ENCODE results near the gene FOXO1.

The FOXO1 gene

DNA sequence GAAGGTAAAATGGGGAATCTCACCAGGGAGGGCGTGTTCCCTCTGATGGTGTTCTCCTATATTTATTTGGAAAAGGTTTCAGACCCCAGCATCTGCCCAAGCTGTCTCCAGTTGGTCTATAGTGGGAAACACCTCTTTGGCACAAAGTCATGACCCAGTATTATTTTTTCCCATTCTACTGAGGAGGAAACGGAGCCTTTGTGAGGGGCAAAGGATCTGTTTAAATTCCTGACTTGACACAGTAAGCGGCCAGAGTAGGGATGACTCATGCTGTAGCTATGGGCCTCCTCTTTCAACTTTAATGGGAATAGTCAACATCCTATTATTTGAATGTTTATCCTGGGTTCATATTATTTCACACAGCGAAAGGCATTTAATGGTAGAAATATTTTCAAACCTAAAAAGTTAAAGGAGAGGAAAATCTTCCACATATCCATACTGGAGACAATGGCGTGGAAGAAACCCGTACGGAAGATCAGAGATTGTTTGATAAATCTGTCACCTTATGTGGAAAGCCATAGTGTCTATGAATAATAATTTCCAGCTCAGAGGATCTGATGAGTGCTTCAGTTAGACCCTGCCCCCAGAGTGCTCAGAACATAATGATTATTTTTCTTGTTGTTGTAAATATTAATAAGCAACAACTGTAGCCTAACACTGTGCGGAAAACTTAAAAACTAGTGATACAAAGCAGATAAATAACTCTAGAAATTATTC, 126.0 kb downstream of the FOXO1 start:
- no peak overlapping the region for H3K4me3 ChIP-seq (ENCODE audit: low read depth, low read length)
- no peak for TF ChIP-seq MYC (IDR thresholded peaks at IDR 0.05; ENCODE audit: low read depth, low read length)
- TF ChIP-seq, protein P1, sequence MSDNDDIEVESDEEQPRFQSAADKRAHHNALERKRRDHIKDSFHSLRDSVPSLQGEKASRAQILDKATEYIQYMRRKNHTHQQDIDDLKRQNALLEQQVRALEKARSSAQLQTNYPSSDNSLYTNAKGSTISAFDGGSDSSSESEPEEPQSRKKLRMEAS (IDR thresholded peaks at IDR 0.05; ENCODE audit: low read depth, low read length): no peak
- no peak for TF ChIP-seq POLR2A (IDR thresholded peaks at IDR 0.05; ENCODE audit: extremely low read depth, insufficient read length)
- TF ChIP-seq, protein P2, sequence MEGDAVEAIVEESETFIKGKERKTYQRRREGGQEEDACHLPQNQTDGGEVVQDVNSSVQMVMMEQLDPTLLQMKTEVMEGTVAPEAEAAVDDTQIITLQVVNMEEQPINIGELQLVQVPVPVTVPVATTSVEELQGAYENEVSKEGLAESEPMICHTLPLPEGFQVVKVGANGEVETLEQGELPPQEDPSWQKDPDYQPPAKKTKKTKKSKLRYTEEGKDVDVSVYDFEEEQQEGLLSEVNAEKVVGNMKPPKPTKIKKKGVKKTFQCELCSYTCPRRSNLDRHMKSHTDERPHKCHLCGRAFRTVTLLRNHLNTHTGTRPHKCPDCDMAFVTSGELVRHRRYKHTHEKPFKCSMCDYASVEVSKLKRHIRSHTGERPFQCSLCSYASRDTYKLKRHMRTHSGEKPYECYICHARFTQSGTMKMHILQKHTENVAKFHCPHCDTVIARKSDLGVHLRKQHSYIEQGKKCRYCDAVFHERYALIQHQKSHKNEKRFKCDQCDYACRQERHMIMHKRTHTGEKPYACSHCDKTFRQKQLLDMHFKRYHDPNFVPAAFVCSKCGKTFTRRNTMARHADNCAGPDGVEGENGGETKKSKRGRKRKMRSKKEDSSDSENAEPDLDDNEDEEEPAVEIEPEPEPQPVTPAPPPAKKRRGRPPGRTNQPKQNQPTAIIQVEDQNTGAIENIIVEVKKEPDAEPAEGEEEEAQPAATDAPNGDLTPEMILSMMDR (IDR thresholded peaks at IDR 0.05; ENCODE audit: low read depth, low read length): no peak
- no peak for DNase-seq (ENCODE audit: low read depth)

DNA sequence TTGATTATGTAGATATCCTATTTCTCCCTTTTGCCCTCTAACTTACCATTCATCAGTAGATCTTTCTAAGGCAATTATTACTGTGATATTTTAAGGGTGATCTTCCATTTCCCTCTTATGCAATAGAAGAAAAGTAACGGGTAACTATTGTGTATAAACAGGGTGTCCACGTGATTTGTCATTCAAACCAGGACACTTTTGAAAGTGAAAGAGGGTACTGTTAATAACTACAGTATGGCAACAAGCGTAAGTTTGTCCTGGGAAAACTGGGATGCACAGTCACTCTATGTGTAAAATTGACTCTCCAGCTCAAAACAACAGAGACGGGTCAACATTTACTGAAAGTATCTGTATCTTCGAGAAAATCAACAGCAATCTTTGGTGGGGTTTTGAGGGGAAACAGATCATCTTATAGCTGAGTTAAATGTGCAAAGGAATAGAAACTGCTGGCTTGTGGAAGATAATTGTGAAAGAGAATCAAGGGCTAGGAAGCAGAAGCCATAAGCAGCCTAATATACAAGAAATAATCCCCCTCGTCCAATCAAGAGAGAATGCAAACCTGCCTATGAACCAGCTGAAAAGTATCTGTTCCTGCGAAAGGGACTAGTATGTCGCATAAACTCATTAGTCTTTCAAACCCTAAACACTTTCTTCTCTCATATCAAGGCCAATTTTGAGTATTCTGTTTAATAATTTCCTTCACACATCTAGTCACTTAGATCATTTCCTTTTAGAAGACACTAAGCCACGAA, 126.7 kb downstream of the FOXO1 start:
- no peak for DNase-seq (ENCODE audit: low read depth)
- no peak overlapping the region for H3K4me3 ChIP-seq (ENCODE audit: low read depth, low read length)
- TF ChIP-seq, protein P2 (IDR thresholded peaks at IDR 0.05; ENCODE audit: low read depth, low read length): no peak
- TF ChIP-seq POLR2A (IDR thresholded peaks at IDR 0.05; ENCODE audit: extremely low read depth, insufficient read length): no peak
- TF ChIP-seq, protein P1 (IDR thresholded peaks at IDR 0.05; ENCODE audit: low read depth, low read length): no peak
- TF ChIP-seq MYC (IDR thresholded peaks at IDR 0.05; ENCODE audit: low read depth, low read length): no peak

DNA sequence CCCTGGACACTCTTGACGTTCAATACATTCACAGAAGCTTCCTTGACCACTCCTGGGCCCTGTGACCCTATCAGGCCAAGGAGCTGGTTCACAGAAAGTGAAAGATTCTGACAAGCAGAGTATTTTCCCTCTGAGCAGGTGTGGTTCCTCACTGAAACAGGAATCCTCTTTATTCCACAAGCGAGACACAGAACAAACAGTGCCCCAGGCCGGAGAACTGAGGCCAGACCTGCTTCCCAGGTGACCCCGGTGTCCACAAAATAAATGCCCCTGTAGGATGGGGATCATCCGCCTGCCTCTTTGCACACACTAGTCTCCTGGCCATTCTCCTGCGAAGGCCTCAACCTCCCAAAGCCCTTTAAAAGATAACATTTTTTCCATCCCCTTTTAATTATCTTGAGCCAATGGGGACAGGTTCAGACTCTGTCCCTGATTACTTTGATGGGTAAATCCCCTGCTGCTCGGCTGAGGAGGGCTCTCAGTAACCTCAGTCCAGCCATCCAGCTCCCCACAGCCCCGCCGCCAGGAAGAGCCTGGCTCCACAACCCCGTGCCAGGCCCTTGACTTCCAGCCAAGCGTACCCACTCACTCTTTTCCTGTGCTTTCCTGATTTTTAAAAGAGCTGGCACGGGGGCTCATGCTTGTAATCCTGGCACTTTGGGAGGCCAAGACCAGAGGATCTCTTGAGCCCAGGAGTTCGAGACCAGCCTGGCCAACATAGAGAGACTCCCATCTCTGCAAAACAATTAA, 129.1 kb downstream of the FOXO1 start:
- H3K4me3 ChIP-seq (ENCODE audit: low read depth, low read length): no peak overlapping the region
- DNase-seq (ENCODE audit: low read depth): no peak
- TF ChIP-seq, protein P2 (IDR thresholded peaks at IDR 0.05; ENCODE audit: low read depth, low read length): no peak
- TF ChIP-seq MYC (IDR thresholded peaks at IDR 0.05; ENCODE audit: low read depth, low read length): no peak
- TF ChIP-seq, protein P1 (IDR thresholded peaks at IDR 0.05; ENCODE audit: low read depth, low read length): no peak
- no peak for TF ChIP-seq POLR2A (IDR thresholded peaks at IDR 0.05; ENCODE audit: extremely low read depth, insufficient read length)

DNA sequence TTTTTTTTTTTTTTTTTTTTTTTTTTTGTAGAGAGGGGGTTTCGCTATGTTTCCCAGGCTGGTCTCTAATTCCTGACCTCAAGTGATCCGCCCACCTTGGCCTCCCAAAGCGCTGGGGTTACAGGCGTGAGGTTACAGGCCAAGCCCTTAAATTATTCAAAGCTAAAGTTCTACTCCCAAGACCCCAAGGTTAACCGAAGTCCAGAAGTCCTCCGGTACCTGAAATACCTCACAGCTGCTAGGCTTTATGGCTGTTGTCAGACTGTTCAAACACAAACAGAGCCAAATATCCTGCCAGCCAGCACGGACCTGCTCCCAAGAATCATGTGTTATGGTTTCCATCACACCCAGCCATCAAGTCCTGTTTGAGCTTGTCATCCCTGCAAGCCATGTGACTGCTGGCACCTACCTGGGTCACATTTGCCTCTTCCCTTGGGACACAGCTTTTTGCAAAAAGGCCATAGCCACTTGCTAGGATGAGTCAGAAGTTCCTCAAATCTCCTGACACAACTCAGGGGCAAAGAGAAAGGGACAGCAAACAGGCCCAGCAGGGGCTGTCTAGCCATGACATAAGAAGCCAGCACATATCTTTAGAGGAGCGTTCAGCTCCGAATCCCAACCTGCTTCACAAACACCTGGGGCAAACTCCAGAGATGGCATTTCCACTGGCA, 129.9 kb downstream of the FOXO1 start:
- TF ChIP-seq POLR2A (IDR thresholded peaks at IDR 0.05; ENCODE audit: extremely low read depth, insufficient read length): no peak
- TF ChIP-seq MYC (IDR thresholded peaks at IDR 0.05; ENCODE audit: low read depth, low read length): no peak
- TF ChIP-seq, protein P1 (IDR thresholded peaks at IDR 0.05; ENCODE audit: low read depth, low read length): no peak
- TF ChIP-seq, protein P2 (IDR thresholded peaks at IDR 0.05; ENCODE audit: low read depth, low read length): no peak
- no peak overlapping the region for H3K4me3 ChIP-seq (ENCODE audit: low read depth, low read length)
- peak; percentile 58 for DNase-seq (ENCODE audit: low read depth)

DNA sequence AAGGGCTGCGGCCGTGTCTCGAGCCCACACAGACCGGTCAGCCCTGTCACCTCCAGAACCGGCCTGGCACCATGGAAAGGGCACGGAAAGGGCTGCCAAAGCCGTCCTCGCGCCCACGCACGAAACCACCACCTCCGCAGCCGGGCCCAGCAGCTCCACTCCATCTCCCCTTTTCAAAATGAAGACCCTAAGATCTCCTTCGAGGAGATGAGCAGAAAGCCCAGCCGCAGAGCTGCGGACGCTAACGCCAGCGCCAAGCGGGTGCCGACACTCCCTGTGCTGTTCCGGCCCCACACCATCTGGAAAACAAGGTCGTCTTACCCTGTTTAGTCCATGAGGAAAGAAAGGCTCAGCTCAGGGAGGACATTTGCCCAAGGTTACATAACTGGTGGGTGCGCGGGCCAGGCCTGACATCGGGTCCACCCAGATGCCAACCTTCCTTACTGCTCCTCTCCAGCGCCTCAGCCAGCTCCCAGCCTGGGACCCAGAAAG, 131.1 kb downstream of the FOXO1 start:
- TF ChIP-seq, protein P1 (IDR thresholded peaks at IDR 0.05; ENCODE audit: low read depth, low read length): no peak
- TF ChIP-seq POLR2A (IDR thresholded peaks at IDR 0.05; ENCODE audit: extremely low read depth, insufficient read length) (no peak), MYC (IDR thresholded peaks at IDR 0.05; ENCODE audit: low read depth, low read length) (no peak)
- TF ChIP-seq, protein P2 (IDR thresholded peaks at IDR 0.05; ENCODE audit: low read depth, low read length): no peak
- H3K4me3 ChIP-seq (ENCODE audit: low read depth, low read length): no peak overlapping the region
- DNase-seq (ENCODE audit: low read depth): no peak
